Measurements from ENCODE around the gene EAF1.
"Not testable (repeated sequence)": the region's sequence is repeated elsewhere in the genome, so short reads cannot be mapped to it uniquely, and the experiment has no call there.

EAF1 gene

DNA sequence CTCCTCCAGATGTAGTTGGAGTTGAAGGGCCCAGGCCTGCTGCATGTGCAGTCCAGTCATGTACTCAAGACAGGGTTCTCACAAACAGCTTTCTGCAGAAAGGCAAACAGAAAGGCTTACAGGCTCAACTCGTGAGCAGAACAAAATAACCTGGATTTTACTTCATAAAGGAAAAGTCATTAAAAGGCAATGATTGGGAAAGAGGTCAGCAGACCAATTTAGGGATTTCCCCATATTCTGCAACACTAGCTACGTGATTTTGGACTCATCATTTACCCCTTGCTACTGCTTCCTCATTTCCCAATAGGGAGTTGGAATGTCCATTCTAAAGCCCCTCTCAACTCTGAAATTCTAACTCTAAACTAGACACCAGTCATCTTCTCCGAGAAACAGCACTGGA is 18.2 kb upstream of the EAF1 start:
- no peak for DNase-seq

DNA sequence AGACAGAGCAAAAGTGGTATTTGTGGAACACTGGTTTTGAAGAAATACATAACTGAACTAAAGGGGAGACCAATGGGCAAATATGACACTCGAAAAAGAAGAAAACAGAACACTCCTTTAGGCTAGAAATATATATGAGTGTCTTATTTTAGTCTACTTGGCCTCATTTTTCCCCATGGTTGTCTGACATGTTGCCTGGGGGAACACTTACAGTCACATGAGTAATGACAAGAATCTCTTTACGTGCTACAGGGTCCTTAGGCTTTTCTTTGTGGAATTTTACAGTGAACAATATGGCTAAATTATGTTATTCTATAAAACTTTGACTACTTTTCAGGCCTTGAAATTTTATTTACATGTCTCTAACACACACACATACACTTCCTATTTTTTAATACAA is 17.6 kb upstream of the EAF1 start:
- DNase-seq: no peak

DNA sequence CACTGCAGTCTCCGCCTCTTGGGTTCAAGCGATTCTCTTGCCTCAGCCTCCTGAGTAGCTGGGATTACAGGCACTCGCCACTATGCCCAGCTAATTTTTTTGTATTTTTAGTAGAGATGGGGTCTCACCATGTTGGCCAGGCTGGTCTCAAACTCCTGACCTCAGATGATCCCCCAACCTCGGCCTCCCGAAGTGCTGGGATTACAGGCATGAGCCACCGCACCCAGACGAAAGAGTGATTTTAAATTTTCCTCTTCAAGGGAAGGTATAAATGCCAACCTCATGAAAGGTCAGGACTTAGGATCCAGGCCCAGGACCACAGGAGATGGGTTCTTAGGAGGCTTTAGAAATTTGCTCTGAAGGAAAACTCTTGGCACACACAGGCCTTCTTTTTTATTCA is 16.4 kb upstream of the EAF1 start:
- DNase-seq: not testable (repeated sequence)

DNA sequence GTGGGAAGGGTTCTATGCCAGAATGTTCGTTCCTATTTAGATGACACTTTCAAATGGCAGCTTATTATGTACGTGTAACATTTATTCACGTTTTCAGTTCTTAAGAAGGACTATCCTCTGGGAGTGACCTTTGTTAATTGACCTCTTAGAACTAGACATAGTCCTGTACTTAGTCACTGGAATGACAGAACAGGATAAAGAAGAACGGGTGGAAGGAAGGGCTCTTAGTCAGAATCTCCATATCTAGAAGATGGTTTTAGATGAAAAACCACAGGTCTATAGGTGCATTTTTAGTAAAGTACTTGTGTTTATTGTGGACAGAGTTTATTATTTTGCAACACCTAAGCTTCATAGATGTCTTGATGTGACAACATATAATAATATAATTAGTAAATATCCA is 6.5 kb upstream of the EAF1 start:
- no peak for DNase-seq

DNA sequence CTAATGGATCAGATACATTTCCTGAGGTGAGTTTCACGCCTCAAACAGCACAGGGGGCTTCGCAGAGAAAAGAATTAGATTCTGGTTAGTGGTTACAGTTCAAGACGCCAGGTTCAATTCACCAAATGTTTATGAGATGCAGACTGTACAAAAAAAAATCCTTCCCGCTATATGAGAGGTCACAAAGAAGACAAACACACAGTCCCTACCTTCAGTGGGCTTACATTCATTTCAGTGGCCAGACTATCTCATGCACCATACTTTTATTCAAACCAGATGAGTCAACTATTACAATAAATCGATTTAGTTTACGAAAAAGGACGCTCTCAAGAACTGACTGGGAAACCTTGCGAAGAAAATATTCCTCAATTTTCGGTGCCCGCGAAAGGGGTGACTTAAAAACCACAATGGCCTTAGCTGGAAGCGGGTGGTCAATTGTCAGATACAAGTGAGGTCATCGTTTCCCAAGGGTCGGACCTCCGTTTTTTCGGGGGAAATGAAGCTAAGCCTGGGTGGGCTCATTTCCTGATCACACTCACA is 749 bp upstream of the EAF1 start:
- no peak for DNase-seq

DNA sequence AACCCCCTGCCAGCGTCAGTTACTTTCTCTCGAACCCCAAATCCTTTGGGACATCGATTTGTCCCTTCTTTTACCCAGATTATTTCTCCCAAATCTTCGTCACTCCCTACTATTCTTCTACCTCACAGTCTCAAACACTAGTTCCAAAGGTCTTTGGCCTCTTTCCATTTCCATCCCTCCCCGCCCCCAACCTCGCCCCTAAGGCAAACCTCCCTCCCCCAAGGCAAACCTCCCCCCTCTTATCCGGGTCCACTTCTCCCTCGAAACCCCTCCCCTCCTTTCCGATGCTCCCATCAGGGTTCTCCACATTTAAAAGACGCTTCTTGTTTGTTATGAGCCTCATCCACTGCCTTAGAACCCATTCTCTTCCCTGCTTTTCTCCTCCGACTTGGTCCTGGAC is 583 bp downstream of the EAF1 start:
- no peak for DNase-seq

DNA sequence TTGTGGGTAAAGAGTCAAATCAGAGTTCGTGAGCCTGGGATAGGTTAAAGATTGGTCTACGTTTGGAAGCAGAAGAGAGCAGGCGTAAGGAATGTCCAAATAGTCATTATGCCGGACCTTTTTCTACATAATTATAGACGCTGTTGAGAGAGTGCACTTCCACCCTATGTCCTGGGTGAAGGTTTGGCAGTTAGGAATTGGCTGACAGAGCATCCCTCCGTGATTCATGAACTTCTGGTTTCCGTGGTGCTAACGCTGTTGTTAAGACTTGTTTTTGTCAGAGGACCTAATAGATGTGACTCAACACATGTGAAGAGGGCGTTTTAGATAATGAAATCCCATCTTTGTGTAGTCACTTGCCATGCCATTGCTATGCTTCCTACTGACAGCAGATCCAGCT is 1.1 kb downstream of the EAF1 start:
- DNase-seq: no peak

DNA sequence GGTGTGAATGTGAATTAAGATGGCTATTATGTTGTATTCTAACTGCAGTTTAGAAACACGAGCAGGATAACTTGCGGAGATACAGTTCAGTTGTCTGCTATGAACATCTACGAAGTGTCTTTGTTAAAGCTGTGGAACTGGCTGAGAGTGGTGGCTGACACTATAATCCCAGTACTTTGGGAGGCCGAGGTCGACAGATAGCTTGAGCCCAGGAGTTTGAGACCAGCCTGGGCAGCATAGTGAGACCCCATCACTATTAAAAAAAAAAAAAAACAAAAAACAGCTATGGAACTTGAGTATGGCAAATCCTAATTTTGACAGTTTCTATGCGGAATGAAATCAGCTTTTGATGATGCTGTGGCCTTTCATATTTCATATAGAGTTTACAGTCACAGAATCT is 1.7 kb downstream of the EAF1 start:
- DNase-seq: no peak

DNA sequence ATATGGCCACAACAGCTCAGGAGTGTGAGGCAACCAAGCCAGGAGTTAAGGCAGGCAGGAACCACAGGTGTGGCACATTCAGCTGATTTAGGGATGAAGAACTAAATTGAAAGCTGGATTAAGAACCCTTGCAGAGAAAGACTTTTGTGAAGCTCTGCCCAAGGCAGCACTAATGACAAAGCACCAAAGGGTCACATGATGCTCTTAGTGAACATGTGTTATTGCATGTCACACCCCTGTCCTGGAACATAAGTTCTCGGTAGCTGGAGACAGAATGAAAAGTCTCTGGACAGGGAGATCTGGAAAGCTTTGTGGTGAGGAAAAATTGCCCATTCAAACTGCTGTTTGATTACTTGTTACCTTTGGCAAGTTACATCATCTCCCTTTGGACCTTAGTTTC is 3.2 kb downstream of the EAF1 start:
- no peak for DNase-seq

DNA sequence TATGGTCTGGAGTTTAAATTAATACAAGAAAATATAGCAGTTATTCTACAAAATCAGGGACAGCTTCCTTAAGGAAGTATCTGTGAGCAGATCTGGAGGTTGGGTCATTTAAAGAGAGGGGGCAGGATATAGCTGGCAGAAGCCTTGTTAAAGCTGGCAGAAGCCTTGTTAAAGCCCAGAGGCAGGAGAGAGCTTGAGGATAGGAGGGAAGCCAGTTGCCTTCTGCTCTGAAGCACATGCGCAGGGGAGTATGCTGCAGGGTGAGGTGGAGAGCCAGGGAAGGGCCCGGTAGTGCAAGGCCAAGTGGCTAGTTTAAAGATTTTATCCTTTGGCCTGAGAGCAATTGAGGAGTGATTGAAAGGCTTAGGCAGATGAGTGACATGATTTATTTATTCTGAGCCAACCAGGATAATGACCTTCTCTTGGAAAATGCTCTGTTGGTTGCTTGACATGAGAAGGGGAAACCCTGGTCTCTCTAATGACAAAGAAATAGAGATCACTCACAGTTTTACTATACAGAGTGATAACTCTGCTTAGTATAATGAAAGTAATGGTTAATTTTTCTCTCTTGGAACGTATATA is 3.9 kb downstream of the EAF1 start:
- no peak for DNase-seq

DNA sequence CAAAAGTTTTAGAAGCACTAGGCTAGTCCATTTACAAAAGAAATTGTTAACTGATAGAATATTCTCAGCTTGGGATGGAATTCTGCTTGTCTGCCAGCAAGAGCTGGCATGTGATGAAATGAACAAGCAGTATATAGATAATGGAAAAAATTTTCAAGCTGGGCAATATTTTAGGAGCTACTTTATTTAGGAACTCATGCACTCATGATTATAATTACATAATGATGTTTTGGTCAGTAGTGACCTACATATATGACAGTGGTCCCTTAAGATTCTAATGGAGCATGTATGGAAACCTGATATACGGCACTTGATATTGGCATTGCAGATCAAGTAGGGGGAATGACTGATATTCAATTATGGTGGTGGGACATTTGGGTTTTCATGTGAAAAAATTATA is 6.1 kb downstream of the EAF1 start:
- no peak for DNase-seq

DNA sequence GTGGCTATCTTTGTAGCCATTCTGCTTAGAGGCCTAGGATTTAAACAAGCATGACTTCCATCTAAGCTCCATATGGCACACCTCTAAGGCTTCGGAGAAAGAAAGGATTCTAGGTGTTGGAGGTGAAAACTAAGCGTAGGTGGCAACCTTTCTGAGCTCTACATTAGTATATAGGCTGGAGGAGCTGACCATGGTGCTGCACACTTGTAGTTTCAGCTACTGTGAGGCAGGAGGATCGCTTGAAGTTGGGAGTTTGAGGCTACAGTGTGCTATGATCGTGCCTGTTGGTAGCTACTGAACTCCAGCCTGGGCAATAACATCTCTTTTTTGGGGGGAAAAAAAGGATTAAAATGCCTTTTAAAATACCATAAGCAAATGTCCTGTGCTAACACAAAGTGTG is 7.4 kb downstream of the EAF1 start:
- no peak for DNase-seq

DNA sequence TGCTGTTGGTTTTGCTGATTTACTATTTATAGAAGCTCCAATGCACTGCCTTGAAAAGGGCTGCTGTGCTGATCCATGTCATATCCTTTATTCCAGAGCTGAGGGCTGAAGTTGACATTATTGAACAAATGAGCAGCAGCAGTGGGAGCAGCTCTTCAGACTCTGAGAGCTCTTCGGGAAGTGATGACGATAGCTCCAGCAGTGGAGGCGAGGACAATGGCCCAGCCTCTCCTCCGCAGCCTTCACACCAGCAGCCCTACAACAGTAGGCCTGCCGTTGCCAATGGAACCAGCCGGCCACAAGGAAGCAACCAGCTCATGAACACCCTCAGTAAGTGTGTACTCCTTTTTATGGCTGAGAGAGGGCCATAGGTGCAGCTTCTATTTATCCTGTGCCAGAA is 8.8 kb downstream of the EAF1 start:
- no peak for DNase-seq

DNA sequence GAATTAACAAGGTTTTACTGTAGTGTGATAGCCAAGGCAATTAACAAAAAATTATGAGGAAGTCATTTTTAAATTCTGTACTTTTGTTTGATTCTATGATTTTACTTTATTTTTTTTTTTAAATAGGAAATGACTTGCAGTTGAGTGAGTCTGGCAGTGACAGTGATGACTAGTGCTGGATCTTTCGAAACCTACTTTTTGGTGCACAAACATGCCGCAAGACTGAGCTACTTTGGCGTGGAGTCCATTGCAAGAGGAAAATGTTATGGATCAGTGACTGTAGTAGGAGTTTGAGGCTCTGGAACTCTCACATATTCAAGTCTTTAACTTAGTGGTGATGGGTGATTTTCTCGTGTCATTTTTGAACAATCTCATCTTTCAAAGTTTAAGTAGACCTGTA is 11.6 kb downstream of the EAF1 start:
- no peak for DNase-seq

DNA sequence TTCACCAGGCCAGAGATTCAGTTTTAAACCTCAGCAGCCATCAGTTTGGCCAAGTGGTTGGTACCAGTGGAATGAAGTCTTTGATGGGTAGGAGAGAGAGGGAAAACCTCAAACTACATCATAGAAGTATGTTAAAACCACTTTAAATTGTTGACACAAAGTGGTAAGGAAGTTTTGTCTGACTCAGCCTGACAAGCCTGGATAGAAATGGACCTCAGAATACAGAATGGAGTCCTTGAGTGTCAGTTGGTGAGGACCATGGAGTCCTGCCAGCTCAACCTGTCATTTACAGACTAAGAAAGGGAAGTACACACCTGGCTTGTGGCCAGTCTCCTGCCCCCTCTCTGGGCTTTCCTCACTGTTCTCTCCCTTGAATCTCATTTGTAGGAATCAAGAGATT is 12.1 kb downstream of the EAF1 start:
- DNase-seq: no peak

DNA sequence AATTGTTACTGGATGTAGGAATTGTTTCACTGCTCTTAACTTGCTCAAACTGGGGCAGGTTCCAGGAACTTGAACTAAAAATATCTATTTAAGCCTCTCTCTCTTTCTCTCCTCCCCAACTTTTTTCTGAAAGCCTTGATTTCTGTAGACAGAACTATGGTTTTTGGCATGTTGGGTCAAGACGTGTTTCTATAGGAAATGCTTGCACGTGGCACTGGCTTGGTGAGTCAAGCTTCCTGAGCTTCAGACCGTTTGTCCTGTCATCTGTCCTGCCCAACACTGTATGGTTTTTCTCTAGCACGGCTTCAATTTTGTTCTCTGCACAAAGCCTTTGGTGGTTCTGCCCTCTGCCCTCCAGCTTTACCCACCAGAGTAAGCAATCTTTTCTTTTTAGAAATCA is 13.5 kb downstream of the EAF1 start:
- DNase-seq: no peak

DNA sequence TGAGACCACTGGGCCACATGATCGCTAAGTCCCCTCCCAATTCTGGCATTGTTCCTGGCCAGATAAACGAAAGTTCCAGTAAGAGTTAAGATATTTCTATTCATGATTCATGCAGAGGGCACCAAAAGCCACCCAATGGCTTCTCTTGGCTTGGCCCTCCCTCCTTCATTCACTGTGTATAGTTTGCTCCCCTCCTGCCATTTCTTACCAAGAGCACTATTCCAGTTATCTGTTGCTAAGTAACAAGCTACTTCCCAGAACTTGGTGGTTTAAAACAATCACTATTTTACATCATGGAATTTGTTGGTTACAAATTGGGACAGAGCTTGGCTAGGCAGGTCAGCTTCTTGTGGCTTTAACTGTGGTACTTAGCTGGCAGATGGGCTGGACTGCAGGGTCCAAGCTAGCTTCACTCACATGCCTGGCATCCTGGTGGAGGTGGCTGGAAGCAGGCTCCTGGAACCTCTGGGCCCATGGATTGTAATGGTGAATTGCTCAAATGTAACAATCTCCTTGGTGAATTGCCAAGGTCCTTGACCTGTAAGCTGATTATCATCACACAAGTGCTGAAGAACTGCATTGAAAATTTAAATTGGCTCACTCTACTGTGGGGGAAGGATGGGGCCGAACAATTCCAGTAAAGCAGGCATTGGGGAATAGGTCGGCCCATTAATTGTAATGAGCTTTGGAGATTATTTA is 16.6 kb downstream of the EAF1 start:
- no peak for DNase-seq

DNA sequence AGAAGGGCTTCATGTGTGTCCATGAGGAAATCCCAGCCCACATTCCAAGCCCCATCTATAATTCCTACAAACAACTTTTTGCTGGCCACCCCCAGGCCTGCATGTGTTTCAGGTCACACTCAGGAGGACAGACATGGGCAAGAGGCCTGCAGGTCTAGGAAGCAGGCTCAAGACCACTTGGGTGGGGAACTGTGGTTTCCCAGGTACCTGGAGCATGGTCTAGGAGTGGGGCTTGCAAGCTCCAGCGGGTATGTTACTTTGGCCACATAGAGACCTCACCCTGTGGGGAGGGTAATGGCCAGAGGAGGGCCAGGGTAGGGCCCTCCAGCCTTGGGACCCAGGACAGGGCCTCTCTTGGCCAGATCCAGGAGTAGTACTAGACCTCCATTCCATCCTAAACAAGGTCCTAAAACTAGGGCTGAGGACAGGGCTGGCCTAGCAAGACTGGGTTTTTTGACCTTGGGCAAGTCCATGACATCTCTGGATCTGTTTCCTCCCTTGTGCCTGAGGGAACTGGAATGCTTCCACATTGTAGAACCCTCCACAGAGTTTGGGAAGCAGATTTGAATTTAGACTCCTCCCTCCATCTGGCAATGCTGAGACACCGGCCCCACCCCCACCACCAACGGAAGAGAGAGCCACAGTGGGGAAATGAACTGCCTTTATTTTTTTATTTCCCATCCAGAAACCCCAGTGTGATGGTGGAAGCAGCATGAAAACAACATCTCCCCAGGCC is 22.3 kb downstream of the EAF1 start:
- DNase-seq: no peak

DNA sequence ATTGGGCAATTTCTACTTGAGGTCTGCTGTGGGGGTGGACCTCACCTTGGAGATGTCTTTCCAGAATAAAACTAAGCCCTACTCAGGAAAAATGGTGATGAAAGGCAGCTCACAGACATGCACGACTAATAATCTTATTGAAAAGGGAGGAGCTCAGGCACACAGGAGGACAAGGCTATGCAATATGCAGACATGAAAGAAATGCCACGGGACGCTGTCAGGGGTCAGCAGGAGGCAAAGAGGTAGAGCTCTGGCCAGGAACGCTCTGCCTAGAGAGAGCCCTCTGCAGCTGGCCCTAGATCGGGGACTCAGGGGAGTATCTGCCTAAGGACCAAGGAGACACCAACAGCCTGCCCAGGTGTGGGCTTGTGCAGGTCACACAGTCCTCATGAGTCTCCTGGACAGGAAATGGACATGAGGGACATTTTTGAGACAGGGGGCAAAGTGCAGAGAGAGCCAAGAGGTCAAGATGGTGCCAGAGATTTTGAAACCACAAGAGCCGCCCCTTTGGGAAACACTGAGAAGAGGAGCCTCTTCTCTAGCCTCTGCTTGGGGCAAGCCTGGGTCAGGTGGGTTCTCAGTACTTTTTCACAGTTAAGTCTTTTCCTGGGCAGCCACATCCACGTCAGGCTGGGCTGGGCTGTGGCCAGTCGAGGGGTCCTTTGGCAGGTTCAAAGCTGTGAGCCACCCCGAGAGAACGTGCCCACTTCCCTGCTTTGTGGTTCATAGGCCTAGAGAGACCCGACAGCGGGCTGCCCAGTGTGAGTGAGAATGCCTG is 23.2 kb downstream of the EAF1 start:
- DNase-seq: no peak

DNA sequence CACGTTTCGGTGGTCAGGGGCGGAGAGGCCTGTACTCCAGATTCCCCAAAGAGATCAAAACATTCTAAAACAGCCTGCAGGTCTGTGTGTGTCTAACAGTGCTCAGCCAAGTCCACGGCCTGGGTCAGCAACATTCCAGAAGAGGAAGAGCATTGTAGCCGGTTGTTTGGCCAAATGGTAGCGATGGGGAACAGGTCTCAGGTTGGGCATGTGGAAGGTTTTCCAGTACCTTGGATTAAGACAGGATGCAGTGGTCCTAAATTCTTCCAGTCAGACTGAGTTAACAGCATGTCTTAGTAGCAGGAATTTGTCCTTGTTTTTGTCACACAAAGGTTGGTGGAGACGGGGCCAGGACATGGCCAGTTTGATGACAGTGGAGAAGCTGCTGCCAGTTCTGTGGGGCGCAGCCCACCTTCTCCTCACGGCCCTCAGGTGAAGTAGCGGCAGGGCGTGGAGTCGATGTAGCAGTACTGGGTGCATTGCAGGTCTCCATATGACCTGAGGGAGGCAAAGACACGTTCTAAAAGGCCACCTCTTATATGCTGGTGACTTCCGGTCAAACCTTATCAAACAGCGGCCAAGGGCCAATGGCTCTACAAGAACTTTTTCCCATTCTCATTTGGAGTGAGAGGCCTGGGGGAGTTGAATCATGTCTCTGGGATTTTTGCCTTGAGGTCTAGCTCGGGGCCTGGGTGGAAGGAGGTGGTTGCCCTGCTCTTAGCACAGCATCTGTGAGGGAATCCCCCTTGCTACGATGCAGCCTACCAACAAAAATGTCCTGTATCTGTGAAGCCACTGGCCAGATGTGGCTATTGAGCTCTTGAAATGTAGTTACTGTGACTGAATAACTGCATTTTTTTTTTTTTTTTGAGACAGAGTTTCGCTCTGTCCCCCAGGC is 24.1 kb downstream of the EAF1 start:
- no peak for DNase-seq

DNA sequence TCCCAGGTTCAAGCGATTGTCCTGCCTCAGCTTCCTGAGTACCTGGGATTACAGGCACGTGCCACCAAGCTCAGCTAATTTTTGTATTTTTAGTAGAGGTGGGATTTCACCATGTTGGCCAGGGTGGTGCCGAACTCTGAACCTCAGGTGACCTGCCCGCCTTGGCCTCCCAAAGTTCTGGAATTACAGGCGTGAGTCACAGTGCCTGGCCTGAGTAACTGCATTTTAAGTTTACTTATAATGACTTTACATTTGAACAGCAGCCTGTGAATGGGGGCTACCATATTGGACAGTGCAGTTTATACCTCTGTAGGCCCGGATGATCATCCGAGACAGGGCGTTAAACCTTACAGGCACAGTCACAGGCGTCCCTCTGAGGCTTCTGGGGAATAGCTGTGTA is 24.8 kb downstream of the EAF1 start:
- DNase-seq: no peak

DNA sequence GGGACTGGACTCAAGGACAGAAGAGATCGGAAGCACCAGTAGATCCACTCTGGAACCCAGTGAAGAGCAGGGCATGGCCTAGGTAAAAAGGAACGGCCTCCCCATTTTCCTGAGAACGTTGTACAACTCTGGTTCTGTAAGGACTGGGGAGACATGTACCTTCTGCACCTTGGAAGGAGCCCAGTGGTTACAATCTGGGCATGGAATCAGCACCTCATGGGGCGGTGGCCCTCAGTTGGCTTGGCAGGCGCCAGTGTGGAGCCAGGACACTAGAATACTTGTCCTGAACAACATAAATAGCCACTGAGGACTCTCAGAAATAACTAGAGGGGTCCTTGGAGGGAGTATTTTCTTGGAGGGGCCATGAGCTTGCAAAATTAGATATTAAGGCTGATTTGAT is 25.6 kb downstream of the EAF1 start:
- DNase-seq: no peak

Measured in NCI-H1436 treated with DMSO at 0.1 percent for 48 hours (cell line).